Stomach smooth muscle (tissue), 2 donors: ENCODE results near the gene GET4.

Source experiments
- H3K27ac ChIP-seq: one replicate; pipeline ENCODE4 v1.7.0; 2013; ENCODE audit warnings: mild to moderate bottlenecking, low read length, inconsistent platforms
- H3K27me3 ChIP-seq, 2 donors: one replicate each; pipeline ENCODE4 v1.7.0; 2013; ENCODE audit warnings: low read length in 2 of 2; ENCODE audit not compliant: insufficient read depth in 2 of 2, control insufficient read depth in 1 of 2
- H3K36me3 ChIP-seq, 2 donors: one replicate each; pipeline ENCODE4 v1.7.0; 2013; ENCODE audit warnings: low read length in 2 of 2; ENCODE audit not compliant: control insufficient read depth in 2 of 2, insufficient read depth in 2 of 2
- H3K4me1 ChIP-seq: one replicate; pipeline ENCODE4 v1.7.0; 2013; ENCODE audit warnings: low read length; ENCODE audit not compliant: control insufficient read depth, insufficient read depth
- H3K4me3 ChIP-seq, 2 donors: one replicate each; pipeline ENCODE4 v1.7.0; 2013; ENCODE audit warnings: low read length in 2 of 2
- H3K9ac ChIP-seq, 2 donors: one replicate each; pipeline ENCODE4 v1.7.0; 2013; ENCODE audit warnings: low read length in 2 of 2, mild to moderate bottlenecking in 1 of 2
- H3K9me3 ChIP-seq, 2 donors: one replicate each; pipeline ENCODE4 v1.7.0; 2013; ENCODE audit warnings: low read length in 2 of 2; ENCODE audit not compliant: control insufficient read depth in 2 of 2
- donor health status: healthy.
- donor health status: Pancreatic carcinoma.

GET4 gene

GRCh38 chr7:876077-876971 is at the start of gene GET4:
GET4 (plus strand) TSS chr7:876554; CDS start chr7:876646, 92 bp downstream.
- peak within 1 kb of the TSS; percentile 81 to 86 for H3K9ac ChIP-seq
- peaks cover 11 to 27% of the 10 kb centered on the region in 2 donors for H3K36me3 ChIP-seq
- peak within 1 kb of the TSS; percentile 77 for H3K27ac ChIP-seq
- peak within 1 kb of the TSS; percentile 72 to 87 for H3K4me3 ChIP-seq
- no peaks in the 10 kb centered on the region for H3K27me3 ChIP-seq
- H3K4me1 ChIP-seq: peaks cover 56% of the 10 kb centered on the region
- H3K9me3 ChIP-seq: no peaks in the 10 kb centered on the region

- Histone ChIP-seq H3K9me3 (no peaks in the 10 kb centered on the region), H3K36me3 (peaks cover 0 to 2% of the 10 kb centered on the region in 2 donors), H3K9ac (peak overlapping the region in 1 of 2 donors; percentile 21), H3K4me3 (no peak overlapping the region), H3K4me1 (peaks cover 69% of the 10 kb centered on the region), H3K27me3 (no peaks in the 10 kb centered on the region), H3K27ac (no peak overlapping the region)
Measured at GRCh38 chr7:828793-829561, 47.4 kb upstream of the GET4 start.

DNA sequence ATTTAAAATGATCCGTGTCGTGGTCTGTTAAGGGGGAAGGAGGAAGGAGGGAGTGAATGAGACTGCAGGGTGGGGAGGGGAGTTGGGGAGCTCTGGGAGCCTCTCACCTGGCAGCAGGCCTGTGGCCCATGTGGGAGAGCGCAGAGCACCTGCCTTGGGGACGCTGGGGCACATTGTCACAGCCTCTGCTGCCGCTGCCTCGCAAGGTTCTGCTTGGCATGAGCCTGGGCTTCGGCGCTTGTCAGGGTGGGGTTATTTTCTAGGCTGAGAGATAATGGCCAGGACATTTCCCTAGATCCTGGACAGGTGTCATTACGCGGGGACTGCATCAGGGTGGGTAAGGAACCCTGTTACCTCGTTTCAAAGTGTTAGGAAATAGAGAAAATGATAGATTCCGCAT is 46.3 kb upstream of the GET4 start:
- Histone ChIP-seq H3K9me3 (no peaks in the 10 kb centered on the region), H3K27ac (peak overlapping the region; percentile 87), H3K27me3 (no peaks in the 10 kb centered on the region), H3K4me1 (peaks cover 75% of the 10 kb centered on the region), H3K36me3 (peaks cover 0 to 2% of the 10 kb centered on the region in 2 donors), H3K9ac (no peak overlapping the region), H3K4me3 (no peak overlapping the region)

DNA sequence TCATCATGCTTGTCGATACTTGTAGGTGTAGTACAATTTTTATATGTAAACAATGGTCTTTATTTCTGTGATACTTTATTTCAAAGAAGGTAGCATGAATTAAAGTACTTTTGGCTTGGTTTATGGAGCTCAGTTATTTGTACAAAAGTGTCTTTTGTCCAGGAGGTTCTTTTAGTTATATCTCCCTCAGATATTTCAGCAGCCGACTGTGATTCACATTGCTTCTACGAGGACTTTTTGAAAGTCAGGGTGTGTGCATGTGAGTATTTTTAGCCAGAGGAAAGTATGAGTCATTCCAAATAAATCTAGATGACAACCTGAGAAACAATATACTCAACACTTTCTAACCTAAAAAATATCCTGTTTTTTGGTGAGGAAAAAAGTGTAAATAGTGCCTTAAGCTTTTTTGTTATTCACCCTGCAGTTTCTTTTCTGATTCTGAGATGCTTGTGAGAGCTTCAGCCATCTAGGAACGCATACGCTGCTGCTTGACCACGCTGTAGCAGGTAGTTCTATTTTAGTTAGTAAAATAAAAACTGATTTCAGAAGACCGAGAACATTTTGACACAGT is 44.7 kb upstream of the GET4 start:
- peak overlapping the region; percentile 34 to 58 for H3K9ac ChIP-seq

GRCh38 chr7:832167-832967 is 44.0 kb upstream of the GET4 start, which contains the start of gene SUN1:
SUN1 (plus strand) TSS chr7:832476; CDS start chr7:832525, 49 bp downstream.
- peak within 1 kb of the TSS; percentile 87 for H3K27ac ChIP-seq
- peaks cover 84% of the 10 kb centered on the region for H3K4me1 ChIP-seq
- H3K27me3 ChIP-seq: no peaks in the 10 kb centered on the region
- H3K4me3 ChIP-seq: peak within 1 kb of the TSS; percentile 54 to 68
- H3K36me3 ChIP-seq: no peaks in the 10 kb centered on the region
- H3K9ac ChIP-seq: peak within 1 kb of the TSS; percentile 34 to 58
- H3K9me3 ChIP-seq: no peaks in the 10 kb centered on the region

More for the DNA sequence above, 44.7 kb upstream of the GET4 start:
- H3K4me3 ChIP-seq: peak overlapping the region; percentile 54 to 68
- no peaks in the 10 kb centered on the region for H3K9me3 ChIP-seq
- peaks cover 82% of the 10 kb centered on the region for H3K4me1 ChIP-seq
- H3K27me3 ChIP-seq: no peaks in the 10 kb centered on the region
- no peaks in the 10 kb centered on the region for H3K36me3 ChIP-seq
- H3K27ac ChIP-seq: peak overlapping the region; percentile 87

GRCh38 chr7:832968-833424 is 43.4 kb upstream of the GET4 start:
- Histone ChIP-seq H3K4me1 (peaks cover 91% of the 10 kb centered on the region), H3K4me3 (peak overlapping the region in 1 of 2 donors; percentile 29), H3K9ac (peak overlapping the region in 1 of 2 donors; percentile 58), H3K36me3 (no peaks in the 10 kb centered on the region), H3K27me3 (no peaks in the 10 kb centered on the region), H3K27ac (peak overlapping the region; percentile 87), H3K9me3 (no peaks in the 10 kb centered on the region)

DNA sequence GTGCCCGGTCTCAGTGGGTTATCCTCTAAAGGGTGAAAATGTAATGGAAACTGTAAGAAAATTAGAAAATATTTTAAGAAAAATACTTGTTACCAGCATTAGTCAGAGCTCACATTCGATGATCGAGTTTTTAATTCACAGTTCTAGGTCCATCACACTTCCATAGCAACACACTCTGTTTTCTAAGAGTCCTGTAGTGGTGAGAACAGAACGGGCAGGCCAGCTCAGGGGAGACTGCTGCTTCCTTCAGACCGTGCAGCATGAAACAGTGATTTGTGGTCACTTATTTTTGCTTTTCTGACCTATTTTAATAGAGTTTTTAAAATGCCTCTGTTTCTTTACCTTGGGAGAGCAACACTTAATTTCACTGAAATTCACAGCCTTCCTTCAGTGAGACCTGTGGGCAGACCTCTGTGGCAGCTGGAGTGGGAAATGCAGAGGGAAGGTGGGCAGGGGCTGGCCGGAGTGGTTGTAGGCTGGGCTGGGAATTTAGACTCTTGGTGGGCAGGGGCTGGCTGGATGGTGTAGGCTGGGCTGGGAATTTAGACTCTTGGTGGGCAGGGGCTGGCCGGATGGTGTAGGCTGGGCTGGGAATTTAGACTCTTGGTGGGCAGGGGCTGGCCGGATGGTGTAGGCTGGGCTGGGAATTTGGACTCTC is 42.6 kb upstream of the GET4 start:
- Histone ChIP-seq H3K27ac (peak overlapping the region; percentile 87), H3K36me3 (peaks cover under 1% of the 10 kb centered on the region in 2 donors), H3K27me3 (no peaks in the 10 kb centered on the region), H3K9ac (no peak overlapping the region), H3K4me1 (peaks cover 94% of the 10 kb centered on the region), H3K9me3 (no peaks in the 10 kb centered on the region), H3K4me3 (no peak overlapping the region)

GRCh38 chr7:834277-834676 is 42.1 kb upstream of the GET4 start:
- peak overlapping the region in 1 of 2 donors; percentile 15 for H3K4me3 ChIP-seq
- H3K9me3 ChIP-seq: no peaks in the 10 kb centered on the region
- peaks cover 5 to 6% of the 10 kb centered on the region in 2 donors for H3K36me3 ChIP-seq
- peak overlapping the region; percentile 87 for H3K27ac ChIP-seq
- no peaks in the 10 kb centered on the region for H3K27me3 ChIP-seq
- H3K4me1 ChIP-seq: peaks cover 93% of the 10 kb centered on the region
- no peak overlapping the region for H3K9ac ChIP-seq

GRCh38 chr7:835021-835420 is 41.3 kb upstream of the GET4 start:
- Histone ChIP-seq H3K9ac (no peak overlapping the region), H3K4me1 (peaks cover 90% of the 10 kb centered on the region), H3K27ac (peak overlapping the region; percentile 87), H3K36me3 (peaks cover 8 to 12% of the 10 kb centered on the region in 2 donors), H3K4me3 (no peak overlapping the region), H3K9me3 (no peaks in the 10 kb centered on the region), H3K27me3 (no peaks in the 10 kb centered on the region)
